ENCODE results near the gene IGF2BP3.
A peak's percentile ranks its signal among the peaks of the same experiment; 100 is the strongest.

The IGF2BP3 gene

GRCh38 chr7:23264916-23265458 lies 205.3 kb downstream of the IGF2BP3 start:
- DNase-seq (ENCODE audit: low read depth in 2 of 2): no peak

DNA sequence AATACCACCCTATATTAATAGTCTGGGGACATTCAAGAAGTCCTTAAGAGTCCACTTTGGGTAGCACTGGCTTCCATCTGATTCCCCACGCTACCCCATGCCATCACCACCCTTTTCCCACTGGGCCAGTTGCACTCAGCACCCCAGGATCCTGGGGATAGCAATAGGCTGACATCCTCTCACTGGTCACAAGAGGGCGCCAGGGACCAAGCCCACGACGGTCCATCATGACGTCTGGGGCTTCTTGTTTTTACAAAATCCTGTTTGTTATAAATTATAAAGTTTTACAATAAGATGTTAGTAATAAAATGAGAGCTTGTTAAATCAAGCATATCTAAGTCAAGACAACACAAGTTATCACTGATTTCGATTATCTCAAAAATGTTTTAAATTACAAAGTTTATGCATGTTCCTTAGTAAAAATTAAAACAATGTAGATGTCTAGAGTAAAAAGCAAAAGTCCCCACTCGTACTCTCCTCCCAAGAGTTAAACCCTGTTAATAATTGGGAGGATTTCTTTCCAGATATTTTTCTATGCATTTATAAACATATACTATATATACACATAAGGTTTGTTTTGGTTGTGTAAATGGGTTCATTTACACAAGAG lies 208.3 kb downstream of the IGF2BP3 start:
- peak; percentile 17 to 45 for DNase-seq (ENCODE audit: low read depth in 2 of 2)

DNA sequence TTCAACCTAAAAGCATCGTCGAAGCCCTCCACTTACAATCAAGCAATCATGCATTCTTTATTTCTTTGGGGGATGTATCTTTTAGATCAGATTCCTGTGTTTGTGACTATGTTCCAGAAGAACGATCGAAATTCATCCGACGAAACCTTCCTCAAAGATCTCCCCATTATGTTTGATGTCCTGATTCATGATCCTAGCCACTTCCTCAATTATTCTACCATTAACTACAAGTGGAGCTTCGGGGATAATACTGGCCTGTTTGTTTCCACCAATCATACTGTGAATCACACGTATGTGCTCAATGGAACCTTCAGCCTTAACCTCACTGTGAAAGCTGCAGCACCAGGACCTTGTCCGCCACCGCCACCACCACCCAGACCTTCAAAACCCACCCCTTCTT lies 209.9 kb downstream of the IGF2BP3 start:
- no peak for DNase-seq (ENCODE audit: low read depth in 2 of 2)

All from activated CD4-positive, alpha-beta T cell treated with anti-CD3 and anti-CD28 coated beads for 24 hours (primary cell).